PC-9 (cell line): Measurements from ENCODE around the gene ENG.

Experiments used
- CTCF ChIP-seq: fragments of 200-600 bp; sonication (generic); conservative IDR thresholded peaks from 2 replicates; pipeline ENCODE4 v1.6.1; 2017; ENCODE audit warnings: mixed run types, antibody characterized with exemption, mild to moderate bottlenecking, moderate library complexity
- EZH2 ChIP-seq: fragments of 200-600 bp; sonication (generic); IDR thresholded peaks from 2 replicates; pipeline ENCODE4 v1.8.0; 2017; ENCODE audit warnings: antibody characterized with exemption, low read depth

GRCh38 chr9:127876764-127877562 is 22.5 kb upstream of the ENG start:
- TF ChIP-seq CTCF: no peak
- no peak for TF ChIP-seq EZH2
